GM19351 (cell line): ENCODE data around the gene GPR26.

Experiments used
- ATAC-seq: cut with Tn5 transposase; IDR thresholded peaks from one replicate; pipeline ENCODE4 v1.9.1; 2021; ENCODE audit warnings: mild to moderate bottlenecking, moderate library complexity; ENCODE audit not compliant: unreplicated experiment

The GPR26 gene

DNA sequence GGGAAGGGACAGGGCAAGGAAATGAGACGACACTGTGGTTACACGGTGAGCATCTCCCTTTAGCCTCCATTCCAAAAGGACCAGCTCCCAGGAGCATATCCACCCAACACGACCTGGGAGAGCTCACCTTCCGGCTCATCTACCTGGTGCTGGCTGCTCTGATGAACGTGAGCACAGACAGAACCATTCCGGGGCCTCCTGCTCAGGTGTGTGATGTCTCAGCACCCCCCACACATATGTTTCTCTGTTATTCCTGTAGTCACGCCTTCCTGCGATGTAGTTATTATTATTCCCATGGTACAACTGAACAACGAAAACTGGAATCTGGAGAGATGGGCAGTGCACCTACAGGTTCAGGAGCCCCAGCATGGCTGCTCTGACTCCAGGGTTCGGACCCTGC is 20.5 kb upstream of the GPR26 start:
- no peak for ATAC-seq

DNA sequence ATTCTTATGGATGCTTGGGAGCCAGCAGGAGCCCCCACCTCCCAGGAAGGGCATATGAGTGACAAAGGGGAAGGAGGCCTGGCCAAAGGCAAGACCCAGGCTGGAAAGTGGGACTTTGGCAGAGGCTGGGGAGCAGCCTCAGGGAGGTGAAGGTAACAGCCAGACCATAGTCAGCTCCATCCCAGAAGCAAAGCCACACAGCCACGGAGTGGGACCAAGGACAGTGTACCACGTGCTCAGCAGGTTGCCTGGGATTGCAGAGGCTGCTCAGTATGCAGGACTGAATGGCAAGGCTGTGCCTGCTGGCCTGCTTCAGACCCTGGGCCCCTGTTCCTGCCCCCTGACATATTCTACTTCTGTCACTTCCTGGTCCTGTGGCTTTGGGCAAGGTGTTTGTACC is 17.6 kb upstream of the GPR26 start:
- no peak for ATAC-seq

DNA sequence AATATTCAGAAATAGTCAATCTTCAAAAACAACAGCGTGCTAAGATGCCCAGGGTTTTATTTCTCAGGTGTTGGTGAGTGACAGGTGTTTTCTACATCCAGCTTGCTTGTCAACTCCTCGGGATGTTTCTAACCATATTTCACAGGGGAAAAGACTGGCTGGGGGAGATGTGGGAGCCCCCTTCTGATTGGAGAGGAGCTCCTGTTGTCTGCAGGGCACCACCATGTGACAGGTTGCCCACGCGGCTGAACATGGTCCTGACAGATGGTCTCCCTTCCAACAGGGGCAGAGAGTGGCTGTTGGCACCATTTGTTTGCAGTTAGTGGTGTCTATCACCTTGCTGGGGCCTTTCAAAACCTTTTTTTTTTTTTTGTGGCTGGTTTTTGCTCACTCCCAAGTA is 16.5 kb upstream of the GPR26 start:
- no peak for ATAC-seq

DNA sequence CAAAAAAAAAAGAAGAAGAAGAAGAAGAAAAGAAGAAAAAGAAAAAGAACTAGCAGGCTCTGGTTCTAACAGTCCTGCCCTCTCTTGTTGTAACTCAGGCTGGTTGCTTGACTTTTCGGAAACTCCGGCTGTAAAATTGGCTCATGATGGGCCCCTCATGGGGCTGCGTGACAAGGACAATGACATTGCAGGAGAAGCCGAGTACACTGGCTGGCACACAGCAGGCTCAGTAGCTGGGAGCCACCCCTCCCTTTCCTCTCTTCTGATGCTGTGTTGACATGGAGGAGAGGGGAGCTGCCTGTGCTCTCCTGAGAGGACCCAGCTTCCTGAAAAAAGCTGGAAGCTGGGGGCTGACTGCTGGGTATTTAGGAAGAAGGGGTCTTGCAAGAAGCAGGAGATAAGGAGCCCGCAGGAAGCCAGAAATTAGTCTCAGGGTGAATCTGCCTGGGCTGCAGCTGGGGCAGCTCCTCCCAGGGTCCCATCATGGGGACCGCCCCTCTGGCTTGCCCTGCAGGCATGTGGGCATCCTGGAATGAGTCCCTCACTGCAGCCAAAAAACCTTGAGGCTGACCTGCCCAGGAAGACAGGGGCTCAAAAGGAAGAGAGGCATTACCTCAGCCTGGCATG is 14.6 kb upstream of the GPR26 start:
- ATAC-seq = no peak

DNA sequence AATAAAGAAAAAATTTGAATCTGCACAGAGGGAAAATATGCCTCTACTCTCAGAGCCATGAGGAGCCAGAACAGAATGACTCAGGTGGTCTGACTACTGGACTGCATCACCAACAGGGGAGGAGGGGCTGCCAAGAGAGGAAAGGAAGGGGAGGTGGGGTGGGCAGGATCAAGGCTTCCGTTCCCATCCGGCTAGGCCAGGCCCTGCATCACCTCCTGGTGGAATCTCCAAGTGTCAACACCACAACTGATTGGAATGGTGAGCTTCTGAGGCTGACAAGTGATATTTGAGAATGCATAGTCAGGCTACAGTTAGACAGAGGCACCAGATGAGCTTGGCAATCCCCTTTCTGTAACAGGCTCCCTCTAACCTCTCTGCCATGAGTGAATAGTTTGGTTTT is 10.4 kb upstream of the GPR26 start:
- no peak for ATAC-seq

DNA sequence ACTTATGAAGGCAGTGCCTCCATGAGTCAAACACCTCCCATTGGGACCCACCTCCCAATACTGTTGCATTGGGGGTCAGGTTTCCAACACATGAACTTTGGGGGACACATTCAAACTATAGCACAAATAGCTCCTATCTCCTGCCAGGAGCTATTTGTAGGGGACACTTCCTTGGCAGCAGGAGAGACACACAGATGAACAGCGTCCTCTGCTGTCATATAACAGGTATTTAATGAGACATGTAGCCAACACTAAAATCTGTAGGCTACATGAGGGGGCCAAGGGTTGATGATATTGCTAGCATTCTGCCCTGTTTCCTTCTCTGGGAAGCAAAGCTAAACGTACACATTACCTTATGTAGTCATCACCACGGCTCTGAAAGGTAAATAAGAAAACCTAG is 2.6 kb upstream of the GPR26 start:
- no peak for ATAC-seq

DNA sequence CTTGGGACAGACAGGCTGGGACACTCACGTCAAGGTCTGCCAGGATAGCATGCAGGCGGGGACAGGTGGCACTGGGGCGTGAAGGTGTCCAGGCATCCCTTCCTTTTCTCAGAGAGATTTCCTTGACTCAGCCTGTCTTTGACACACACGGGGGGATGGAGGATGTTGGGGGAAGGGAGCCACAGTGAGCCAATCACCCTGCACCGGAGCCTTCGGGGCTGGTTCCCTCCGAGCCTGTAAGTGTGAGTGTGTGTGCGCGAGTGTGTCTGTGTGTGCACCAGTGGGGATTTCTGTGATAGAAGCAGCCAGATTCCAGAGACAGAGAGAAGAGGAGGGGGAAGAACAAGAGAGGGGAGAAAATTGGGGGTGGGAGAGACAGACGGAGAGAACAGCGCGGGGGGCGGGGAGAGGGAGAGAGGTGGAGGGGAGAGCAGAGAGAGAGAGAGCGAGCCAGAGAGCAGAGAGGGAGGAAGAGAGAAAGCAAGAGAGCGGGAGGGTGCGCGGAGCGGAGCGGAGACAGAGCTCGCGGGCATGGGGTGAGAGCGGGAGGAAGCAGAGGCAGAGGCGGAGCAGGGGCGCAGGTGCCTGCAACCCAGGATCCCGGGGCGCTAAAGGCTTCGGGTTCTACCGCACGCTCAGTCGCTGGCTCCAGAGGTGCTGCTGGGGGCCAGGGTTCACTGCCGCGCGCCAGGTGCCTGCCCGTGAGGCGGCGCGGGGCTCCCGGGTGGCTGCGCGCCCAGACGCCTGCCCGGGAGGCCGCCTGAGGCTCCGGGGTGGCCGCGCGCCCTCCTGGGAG is 466 bp upstream of the GPR26 start:
- no peak for ATAC-seq

DNA sequence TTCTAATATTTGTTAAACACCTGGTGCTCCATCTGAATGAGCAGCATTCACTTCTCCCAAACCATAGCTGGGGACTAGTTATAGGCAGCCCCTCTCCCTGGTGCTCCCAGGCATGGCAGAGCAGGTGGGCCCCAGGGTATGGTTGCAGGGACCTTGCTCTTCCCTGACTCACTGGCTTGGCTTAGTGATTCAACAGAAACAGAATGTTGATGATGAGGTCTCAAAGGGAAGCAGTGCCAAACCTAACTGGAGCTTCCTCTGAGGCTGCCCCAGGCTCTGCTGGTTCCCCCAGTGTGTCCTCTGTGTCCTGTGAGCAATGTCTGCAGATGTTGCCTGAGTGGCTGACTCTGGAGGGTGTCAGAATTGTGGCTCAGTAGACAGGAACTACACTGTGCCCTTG is 3.7 kb downstream of the GPR26 start:
- no peak for ATAC-seq

DNA sequence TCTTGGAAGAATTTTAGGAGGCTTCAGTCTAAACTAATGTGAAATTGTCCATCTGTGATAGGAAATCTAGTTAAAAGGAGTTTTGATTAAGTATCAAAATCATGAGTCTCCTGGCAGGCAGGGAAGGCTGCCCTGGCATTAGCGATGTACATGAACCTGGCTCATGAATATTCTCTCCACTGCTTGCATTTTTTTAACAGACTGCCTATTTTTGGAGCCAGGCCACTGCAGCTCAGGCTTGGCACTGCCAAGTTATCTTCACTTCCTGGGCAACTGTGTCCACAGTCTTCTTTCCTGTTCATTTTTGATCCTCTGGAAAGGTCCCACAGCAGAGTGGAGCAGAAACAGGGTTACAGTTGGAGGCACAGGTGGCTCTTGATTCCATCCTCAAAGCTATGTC is 7.0 kb downstream of the GPR26 start:
- no peak for ATAC-seq

DNA sequence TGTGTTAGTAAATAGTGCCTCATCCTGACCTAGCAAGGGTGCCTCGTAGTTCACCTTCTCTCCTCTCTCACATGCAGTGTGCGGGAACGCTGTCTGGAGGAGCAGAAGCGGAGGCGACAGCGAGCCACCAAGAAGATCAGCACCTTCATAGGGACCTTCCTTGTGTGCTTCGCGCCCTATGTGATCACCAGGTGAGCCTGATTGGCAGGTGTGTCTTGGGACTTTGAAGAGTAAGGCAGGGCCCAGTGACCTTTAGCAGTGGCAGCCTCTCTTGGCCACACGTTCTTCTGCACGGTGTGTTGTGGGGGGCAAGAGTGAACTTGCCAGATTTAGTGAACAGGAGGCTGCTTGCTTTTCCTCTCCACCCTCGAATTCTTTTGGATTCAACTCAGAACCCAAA is 8.6 kb downstream of the GPR26 start:
- ATAC-seq = no peak

DNA sequence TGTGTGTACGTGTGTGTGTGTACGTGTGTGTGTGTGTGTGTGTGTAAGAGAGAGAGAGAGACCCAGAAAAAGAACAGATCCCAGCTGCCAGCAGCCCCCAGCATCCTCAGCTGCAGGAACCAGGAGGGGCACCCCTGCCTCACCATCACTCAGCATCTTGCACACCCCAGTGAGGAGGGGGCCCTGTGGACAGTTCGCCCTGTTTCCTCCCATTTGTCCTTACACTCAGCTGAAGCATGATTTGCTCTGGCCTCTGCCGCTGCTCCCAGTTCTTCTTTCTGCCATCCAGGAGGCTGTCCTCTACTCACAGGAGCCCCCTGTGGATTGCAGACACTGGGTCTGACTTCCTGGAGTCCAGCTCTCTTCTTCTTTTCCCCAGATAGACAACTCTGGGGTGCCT is 9.7 kb downstream of the GPR26 start:
- ATAC-seq = no peak

DNA sequence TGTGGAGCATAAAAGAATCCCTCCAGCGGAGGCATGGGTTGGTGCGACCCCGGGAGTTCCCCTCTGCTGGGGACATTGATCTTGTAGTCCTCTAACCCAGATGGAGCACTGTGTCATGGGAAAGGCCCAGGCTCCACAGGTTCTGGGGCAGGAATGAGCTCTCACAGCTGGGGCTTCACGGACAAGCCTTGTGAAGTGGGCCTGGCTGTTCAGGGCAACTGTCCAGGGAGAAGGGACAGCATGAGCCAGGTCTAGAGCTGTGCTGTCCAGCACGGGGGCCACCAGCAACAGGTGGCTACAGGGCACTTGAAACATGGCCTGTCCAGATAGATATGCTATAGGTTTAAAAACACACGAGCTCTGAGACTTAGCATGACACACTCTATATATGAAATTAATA is 11.4 kb downstream of the GPR26 start:
- no peak for ATAC-seq

DNA sequence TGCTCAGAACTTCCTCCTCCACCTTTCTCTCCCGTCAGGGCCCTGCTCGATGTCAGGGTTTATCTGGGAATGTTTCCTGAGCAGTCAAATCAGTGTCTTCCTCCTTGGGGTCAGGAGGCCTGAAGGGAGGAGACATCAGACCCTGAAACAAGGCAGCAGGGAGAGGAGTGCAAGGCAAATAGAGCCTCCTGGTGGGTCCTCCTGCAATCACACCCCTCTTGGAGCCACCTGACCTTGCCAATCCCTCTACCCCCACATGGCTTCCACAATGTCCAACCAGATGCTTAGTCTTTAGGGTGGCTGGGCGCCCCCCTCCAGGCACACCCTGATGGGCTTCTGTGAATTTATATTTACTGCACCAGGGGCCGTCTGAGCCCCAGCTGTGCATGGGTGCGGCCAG is 12.2 kb downstream of the GPR26 start:
- no peak for ATAC-seq

DNA sequence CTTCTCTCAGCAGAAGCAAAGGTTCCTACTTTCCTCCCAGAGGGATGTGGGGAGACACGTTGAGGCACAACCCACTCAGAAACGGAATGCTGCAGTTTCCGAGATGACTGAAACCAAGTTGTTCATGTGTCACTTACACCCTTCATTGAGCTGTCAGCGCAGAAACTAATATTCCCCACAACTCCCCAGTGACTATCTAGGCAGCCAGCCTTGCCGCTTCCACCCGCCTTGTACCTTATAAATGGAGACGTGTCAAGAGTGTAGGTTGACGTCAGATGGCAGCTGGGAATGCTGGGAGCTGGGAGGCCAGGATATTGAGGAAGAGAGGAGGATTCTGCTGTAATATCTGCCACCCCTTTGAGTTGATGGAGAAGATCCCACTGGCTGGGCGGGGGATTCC is 15.1 kb downstream of the GPR26 start:
- no peak for ATAC-seq

DNA sequence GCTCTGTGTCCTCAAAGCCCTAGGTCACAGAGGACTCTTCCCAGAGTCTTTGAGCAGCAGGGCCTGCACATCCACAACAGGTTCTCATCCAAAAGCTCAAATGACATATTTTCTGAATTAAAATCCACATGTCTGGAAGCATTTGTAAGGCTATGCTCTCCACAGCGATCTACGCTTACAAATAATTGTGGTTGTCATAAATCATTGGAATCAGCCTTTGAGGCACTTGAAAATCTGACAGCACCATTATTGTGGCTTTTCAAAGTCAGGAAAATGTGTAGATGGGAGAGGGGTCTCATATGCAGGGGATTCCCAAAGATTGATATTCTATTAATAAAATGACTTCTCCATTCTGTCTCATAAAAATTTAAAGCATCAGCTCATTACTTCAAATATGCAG is 16.3 kb downstream of the GPR26 start:
- no peak for ATAC-seq

DNA sequence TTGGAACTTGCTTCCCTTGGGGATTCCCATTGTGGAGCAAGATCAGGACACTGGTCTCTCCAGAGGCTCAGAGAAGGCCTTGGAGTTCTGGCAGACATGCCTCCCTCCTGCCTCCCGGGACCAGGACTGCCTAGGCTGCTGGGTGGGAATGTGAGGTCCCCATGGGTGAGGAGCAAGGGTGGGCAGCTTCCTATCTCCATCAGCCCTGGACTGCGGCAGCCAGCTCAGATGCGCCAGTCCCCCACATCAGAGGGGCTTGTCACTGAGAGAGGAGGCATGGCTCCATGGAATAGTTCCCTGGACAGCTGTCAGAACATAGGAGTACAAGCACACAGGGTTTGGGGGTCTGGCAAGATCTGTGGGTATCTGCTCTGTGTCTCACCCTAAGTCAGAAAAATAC is 17.3 kb downstream of the GPR26 start:
- ATAC-seq = no peak

DNA sequence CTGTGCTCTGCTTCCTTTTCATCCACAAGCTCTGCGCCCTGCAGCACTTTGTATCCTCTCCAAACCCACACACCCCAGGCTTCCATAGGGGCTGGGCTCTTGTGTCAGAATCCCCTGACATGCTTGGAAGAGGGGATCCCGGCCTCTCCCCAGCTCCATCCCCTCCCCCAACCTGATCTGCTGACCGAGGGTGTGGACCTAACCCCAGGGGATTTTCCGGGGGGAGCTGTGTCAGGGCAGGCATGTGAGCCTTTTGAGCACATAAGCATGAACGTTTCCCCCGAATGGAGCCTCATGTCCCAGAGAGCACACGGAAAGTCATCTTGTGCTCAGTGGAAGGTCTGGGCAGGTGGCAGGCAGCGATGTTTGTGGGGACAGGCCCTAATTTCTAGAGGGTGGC is 17.7 kb downstream of the GPR26 start:
- ATAC-seq = no peak

DNA sequence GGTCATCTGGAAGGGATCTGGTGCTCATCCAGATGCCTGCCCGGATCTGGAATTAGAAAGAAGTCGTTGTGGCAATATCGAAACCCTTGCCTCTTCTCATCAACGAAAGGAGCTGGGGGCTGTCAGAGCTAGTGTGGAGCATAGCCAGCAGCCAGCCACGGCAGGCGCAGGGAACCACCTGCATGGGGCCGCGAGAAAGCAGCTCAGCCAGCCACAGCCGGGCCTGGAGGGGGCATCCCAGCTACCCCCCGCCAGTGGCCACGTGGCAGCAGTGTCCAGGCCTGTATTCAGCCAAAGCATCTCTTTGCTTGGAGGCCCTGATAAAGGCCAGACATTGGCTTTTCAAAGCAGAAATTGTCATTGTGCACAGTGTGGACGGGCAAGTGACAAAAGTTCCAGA is 19.1 kb downstream of the GPR26 start:
- no peak for ATAC-seq

DNA sequence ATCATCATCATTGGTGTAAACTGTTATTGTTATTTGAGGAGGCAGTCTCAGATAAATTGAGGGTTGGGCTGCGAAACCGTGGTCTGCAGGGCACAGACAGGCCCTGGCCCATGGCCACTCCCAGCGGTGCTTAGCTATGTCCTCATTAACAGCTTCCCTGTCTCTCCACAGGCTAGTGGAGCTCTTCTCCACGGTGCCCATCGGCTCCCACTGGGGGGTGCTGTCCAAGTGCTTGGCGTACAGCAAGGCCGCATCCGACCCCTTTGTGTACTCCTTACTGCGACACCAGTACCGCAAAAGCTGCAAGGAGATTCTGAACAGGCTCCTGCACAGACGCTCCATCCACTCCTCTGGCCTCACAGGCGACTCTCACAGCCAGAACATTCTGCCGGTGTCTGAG is 21.6 kb downstream of the GPR26 start:
- ATAC-seq = no peak

DNA sequence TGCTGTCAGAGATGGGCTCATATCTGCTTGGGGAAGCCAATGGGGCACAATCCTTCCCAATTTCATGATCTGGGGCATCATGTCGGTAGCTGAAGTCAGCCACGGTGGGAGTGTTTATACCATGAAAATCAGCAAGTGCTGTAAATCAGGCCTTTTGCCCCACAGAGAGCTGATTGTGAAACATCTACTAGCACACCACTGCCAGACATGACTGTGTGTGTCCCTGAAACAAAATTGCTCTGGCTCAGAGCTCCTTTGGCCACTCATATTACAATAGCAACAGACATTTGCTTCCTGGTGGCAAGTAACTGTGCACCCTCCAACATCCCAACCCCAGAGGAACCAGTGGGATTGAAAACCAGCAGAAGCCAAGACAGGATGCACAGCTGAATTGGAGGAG is 23.7 kb downstream of the GPR26 start:
- no peak for ATAC-seq

DNA sequence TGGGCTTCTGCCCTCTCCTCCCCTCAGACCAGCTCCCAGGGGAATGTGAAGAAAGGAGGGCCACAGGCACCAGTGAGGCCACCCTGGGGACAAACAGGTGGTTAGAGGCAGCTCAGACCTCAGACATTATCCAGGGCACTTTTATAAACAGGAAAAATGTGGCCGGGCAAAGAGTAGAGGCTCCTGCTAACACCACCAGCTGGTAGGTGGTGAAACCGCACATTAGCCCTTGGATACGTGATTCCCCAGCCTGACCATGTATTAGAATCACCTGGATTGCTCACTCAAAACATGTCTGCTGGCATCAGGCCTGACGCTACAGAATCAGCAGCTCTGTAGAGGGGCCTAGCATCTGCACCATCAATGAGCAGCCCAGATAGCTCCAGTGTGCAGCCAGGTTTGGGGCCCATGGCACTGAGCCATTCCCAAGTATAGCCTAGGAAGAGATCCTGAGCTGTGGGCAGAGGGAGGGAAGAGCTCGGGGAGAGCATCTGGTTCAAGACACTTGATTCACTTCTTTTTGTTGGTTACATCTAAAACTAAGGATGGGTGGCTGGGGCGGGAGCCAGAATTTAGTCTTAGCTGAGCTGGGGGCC is 37.1 kb downstream of the GPR26 start:
- no peak for ATAC-seq

DNA sequence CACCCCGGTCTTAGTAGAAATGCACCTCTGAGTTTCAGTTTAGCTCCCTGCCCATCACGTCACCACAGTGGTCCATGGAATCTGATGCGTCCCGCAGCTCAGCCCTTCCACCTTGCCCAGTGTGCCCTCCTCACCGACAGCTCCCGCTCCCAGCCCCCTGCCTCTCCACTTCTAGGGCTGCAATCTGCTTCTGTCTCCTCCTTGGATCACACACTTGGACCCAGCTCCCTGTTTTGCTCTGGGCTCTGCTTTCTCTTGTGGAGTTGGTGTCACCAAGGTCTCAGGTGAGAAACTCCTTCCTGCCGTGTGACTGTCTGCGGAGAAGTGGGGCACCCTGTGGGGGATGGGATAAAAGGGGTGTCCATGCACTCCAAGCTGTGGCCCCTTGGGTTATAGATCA is 37.9 kb downstream of the GPR26 start:
- ATAC-seq = no peak

DNA sequence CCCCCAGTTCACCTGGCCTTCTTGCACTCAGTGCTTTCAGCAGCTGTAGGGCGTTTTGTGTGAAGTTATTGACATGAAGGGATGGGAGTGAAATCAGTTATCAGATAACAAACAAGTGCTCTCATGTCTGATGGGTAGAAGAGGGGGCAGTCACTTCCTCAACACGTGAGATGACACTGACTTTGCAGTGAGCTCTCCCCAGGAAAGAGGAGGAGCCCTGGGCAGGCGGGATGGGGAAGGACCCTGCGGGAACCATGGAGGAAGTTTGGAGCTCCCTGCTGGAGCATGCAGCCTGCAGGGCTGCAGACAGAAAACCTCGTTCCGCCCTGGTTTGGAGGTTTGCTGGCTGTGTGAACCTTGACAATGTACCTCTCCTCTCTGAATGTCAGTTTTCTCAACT is 38.7 kb downstream of the GPR26 start:
- no peak for ATAC-seq
